Measurements from ENCODE around the gene C8A. TPM values are rescaled to one million over a fixed set of nuclear protein-coding genes. Genes with fewer than 3 reads are reported as not detected.

Gene C8A
- total RNA-seq, 1 donor from 2014 or later: not detected

GRCh38 chr1:56821462-56821797, 33.2 kb upstream of the C8A start:
- TF ChIP-seq CTCF (IDR thresholded peaks at IDR 0.05; ENCODE audit: borderline replicate concordance): no peak
- Histone ChIP-seq H3K27me3 (ENCODE audit: low read depth) (no peaks in the 10 kb centered on the region), H3K36me3 (no peaks in the 10 kb centered on the region), H3K27ac (replicated peaks) (no peak overlapping the region), H3K9me3 (replicated peaks) (no peaks in the 10 kb centered on the region), H3K4me1 (peaks cover 23% of the 10 kb centered on the region), H3K4me3 (no peak overlapping the region)
- intact Hi-C loops (cut with micrococcal nuclease): loop anchor here (5.0 kb wide), 1 partner anchor 64 kb away; no protein-coding TSS in a partner anchor
- DNase-seq: no peak

- H3K27ac ChIP-seq (replicated peaks): no peak overlapping the region
- intact Hi-C loops (cut with micrococcal nuclease): loop anchor here (5.0 kb wide), 1 partner anchor 67 kb away; no protein-coding TSS in a partner anchor
- H3K9me3 ChIP-seq (replicated peaks): no peaks in the 10 kb centered on the region
- no peaks in the 10 kb centered on the region for H3K36me3 ChIP-seq
- peaks cover 18% of the 10 kb centered on the region for H3K27me3 ChIP-seq (ENCODE audit: low read depth)
- no peak for DNase-seq
- peaks cover 18% of the 10 kb centered on the region for H3K4me1 ChIP-seq
- TF ChIP-seq CTCF (IDR thresholded peaks at IDR 0.05; ENCODE audit: borderline replicate concordance): no peak
- H3K4me3 ChIP-seq: no peak overlapping the region
These were observed 30.3 kb upstream of the C8A start for GRCh38 chr1:56824271-56824670.

GRCh38 chr1:56824938-56825337, 29.7 kb upstream of the C8A start:
- no peak for TF ChIP-seq CTCF (IDR thresholded peaks at IDR 0.05; ENCODE audit: borderline replicate concordance)
- H3K9me3 ChIP-seq (replicated peaks): no peaks in the 10 kb centered on the region
- H3K4me3 ChIP-seq: no peak overlapping the region
- H3K36me3 ChIP-seq: no peaks in the 10 kb centered on the region
- intact Hi-C loops (cut with micrococcal nuclease): loop anchor here (5.0 kb wide), 1 partner anchor 68 kb away; no protein-coding TSS in a partner anchor
- no peak for DNase-seq
- peaks cover 18% of the 10 kb centered on the region for H3K27me3 ChIP-seq (ENCODE audit: low read depth)
- H3K4me1 ChIP-seq: peaks cover 14% of the 10 kb centered on the region
- H3K27ac ChIP-seq (replicated peaks): no peak overlapping the region

GRCh38 chr1:56825436-56825835, 29.2 kb upstream of the C8A start:
- Histone ChIP-seq H3K27me3 (ENCODE audit: low read depth) (peaks cover 18% of the 10 kb centered on the region), H3K9me3 (replicated peaks) (no peaks in the 10 kb centered on the region), H3K27ac (replicated peaks) (no peak overlapping the region), H3K4me1 (peaks cover 11% of the 10 kb centered on the region), H3K36me3 (no peaks in the 10 kb centered on the region), H3K4me3 (no peak overlapping the region)
- intact Hi-C loops (cut with micrococcal nuclease): no loop called here
- no peak for TF ChIP-seq CTCF (IDR thresholded peaks at IDR 0.05; ENCODE audit: borderline replicate concordance)
- no peak for DNase-seq

- Histone ChIP-seq H3K36me3 (no peaks in the 10 kb centered on the region), H3K4me3 (no peak overlapping the region), H3K4me1 (no peaks in the 10 kb centered on the region), H3K9me3 (replicated peaks) (no peaks in the 10 kb centered on the region), H3K27ac (replicated peaks) (no peak overlapping the region), H3K27me3 (ENCODE audit: low read depth) (peaks cover 25% of the 10 kb centered on the region)
- no peak for TF ChIP-seq CTCF (IDR thresholded peaks at IDR 0.05; ENCODE audit: borderline replicate concordance)
- no peak for DNase-seq
- intact Hi-C loops (cut with micrococcal nuclease): no loop called here
These were observed 26.9 kb upstream of the C8A start for GRCh38 chr1:56827711-56828110.

- Histone ChIP-seq H3K36me3 (no peaks in the 10 kb centered on the region), H3K27me3 (ENCODE audit: low read depth) (peaks cover 25% of the 10 kb centered on the region), H3K4me3 (no peak overlapping the region), H3K27ac (replicated peaks) (no peak overlapping the region), H3K4me1 (no peaks in the 10 kb centered on the region), H3K9me3 (replicated peaks) (no peaks in the 10 kb centered on the region)
- intact Hi-C loops (cut with micrococcal nuclease): no loop called here
- DNase-seq: no peak
- no peak for TF ChIP-seq CTCF (IDR thresholded peaks at IDR 0.05; ENCODE audit: borderline replicate concordance)
These were observed 24.5 kb upstream of the C8A start for GRCh38 chr1:56830052-56830451.

All from left ventricle myocardium inferior (tissue), 1 donor.